Activated CD4-positive, CD25-positive, alpha-beta regulatory T cell treated with anti-CD3 and anti-CD28 coated beads, Interleukin-2, amount 50 U/mL, for 16 hours (primary cell): ENCODE results near the gene SDC3.
"Not testable (repeated sequence)": the region's sequence is repeated elsewhere in the genome, so short reads cannot be mapped to it uniquely, and the experiment has no call there.

Experiments used
- DNase-seq: peaks from one replicate; pipeline ENCODE4 v3.0.0-alpha.2; 2020; ENCODE audit warnings: low read depth, low spot score

The SDC3 gene

DNA sequence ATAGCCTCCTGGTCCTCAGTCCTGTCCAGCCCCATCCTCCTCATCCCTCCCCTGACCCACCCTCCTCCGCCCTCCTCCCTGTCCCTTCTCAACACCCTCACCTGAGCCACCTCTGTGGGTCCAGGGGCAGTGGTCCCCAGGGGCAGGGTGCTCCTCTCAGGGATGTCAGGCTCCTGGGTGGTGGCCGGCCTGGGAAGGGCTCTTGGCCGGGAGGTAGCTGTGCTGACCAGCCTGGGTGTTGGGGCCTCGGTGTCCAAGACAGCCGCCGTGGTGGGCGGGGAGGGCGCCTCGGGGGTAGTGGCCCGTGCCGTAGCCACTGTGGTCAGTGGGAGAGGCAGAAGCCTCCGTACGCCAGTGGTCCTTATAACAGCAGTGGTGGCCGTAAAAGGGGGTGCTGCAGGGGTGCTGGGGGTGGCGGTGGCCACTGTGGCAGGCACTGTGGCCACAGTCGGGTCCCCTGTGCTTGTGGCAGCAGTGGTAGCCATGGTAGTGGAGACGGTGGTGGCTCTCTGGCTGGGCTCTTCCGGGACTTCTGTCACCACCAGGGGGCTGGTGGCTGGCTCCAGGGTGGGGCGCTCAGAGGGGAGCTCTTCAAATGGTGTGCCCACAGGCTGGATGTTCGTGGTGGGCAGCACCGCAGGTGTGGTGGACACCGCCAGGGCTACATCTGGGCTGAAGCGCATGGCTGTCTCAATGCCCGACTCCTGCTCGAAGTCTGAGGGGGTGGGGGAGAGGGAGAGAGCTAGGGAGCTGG is 31.9 kb downstream of the SDC3 start:
- DNase-seq, result no peak

GRCh38 chr1:30875916-30876315 is 32.6 kb downstream of the SDC3 start:
- no peak for DNase-seq

DNA sequence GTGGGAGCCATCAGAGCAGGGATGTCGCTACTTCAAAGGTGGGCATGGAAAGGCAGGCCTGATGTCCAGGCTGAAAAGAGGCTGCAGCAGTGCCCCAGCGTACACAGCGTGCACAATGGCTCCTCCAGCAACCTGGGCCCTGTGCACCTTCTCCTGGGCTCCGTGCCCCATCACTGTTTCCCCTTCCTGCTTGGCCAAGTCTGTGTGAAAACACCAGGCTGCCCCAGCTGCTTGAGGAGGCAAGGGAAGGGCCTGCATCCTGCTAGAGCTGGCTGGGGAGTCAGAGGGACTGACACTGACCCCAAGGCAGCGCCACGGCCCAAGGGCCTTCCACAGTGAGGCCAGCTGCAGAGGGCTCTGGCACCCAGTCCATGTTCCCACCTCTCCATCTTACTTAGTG is 33.4 kb downstream of the SDC3 start:
- no peak for DNase-seq

GRCh38 chr1:30874176-30874575 is 34.4 kb downstream of the SDC3 start:
- no peak for DNase-seq

- DNase-seq, result no peak
Measured at GRCh38 chr1:30872948-30873263, 35.7 kb downstream of the SDC3 start.

GRCh38 chr1:30872033-30872947 is 36.3 kb downstream of the SDC3 start:
- DNase-seq, result no peak

GRCh38 chr1:30871276-30871871 is 37.2 kb downstream of the SDC3 start:
- DNase-seq, result no peak

GRCh38 chr1:30870656-30871055 is 37.9 kb downstream of the SDC3 start:
- no peak for DNase-seq

GRCh38 chr1:30870035-30870434 is 38.5 kb downstream of the SDC3 start:
- no peak for DNase-seq

DNA sequence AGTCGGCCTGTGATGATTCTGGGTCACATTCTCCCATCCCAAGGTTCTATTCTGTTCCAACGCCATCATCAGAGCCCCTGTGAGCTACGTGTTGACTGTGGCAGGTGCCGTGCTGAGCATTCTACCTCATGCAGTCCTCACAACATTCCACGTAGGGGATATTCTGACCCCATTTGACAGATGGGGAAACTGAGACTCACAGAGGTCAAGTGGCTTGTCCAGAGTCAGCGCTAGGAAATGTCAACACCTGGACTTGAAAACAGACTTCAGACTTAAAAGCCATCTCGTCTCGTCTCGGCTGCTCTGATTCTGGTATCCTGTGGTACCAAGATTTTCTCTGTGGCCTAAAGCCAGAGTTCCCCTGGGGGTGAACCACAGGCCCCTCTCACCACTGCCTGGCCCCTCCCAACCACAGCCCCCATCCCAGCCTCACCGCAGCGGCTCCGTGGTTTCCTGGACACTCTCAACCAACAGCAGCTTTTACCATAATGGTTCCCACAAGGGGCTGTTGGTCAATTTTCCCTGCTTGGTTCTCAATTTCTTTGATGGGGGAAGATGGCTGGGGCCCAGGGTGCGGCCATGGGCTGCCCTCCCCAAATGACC is 39.6 kb downstream of the SDC3 start:
- no peak for DNase-seq

DNA sequence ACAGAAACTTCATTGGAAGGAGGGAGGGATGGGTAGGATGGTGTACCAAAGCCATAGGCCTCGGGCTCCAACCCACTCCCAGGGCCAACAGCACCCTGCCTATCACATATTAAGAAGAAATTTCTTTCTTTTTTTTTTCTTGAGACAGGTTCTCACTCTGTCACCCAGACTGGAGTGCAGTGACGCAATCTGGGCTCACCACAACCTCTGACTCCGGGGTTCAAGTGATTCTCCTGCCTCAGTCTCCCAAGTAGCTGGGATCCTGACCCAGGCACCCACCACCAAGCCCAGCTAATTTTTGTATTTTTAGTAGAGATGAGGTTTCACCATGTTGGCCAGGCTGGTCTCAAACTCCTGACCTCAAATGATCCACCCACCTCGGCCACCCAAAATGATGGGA is 40.5 kb downstream of the SDC3 start:
- not testable (repeated sequence) for DNase-seq

DNA sequence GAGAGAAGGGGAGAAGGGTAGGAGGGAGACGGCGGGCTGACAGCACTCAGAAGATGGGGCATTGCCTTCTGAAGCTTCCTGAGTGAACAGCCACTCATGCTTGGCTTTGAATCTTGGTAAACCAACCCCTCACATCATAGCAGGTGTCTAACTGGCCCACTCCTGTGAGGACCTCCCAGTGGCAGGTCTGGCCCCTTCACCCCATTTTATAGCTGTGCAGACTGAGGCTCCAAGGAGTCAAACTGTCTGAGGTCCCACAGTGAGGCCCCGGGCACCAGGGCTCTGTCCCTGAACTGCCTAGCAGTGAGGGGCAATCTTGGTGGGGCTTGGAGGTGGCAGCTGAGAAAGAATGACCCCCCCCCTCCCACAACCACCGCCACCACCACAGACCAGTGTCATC is 41.0 kb downstream of the SDC3 start:
- no peak for DNase-seq

DNA sequence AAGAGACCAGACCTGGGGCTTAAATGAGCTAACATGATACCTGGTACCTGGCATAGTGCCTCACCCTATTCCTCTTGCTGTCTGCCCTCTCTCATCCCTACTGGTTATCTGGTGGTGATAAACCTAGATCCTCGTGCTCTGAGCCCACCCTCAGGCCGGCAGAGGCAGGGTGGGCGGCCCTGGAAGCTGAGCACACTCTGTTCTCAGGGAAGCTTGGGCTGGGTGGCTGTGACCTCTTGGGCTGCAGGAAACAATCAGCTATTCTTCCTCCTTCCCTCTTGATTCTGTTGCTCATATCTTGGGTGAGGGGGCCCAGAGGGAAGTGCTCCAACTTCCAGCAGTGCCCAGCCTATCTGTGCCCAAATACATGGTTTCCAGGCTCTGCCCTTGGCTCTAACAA is 42.0 kb downstream of the SDC3 start:
- DNase-seq, result no peak

GRCh38 chr1:30864681-30865080 is 43.9 kb downstream of the SDC3 start:
- DNase-seq, result no peak

DNA sequence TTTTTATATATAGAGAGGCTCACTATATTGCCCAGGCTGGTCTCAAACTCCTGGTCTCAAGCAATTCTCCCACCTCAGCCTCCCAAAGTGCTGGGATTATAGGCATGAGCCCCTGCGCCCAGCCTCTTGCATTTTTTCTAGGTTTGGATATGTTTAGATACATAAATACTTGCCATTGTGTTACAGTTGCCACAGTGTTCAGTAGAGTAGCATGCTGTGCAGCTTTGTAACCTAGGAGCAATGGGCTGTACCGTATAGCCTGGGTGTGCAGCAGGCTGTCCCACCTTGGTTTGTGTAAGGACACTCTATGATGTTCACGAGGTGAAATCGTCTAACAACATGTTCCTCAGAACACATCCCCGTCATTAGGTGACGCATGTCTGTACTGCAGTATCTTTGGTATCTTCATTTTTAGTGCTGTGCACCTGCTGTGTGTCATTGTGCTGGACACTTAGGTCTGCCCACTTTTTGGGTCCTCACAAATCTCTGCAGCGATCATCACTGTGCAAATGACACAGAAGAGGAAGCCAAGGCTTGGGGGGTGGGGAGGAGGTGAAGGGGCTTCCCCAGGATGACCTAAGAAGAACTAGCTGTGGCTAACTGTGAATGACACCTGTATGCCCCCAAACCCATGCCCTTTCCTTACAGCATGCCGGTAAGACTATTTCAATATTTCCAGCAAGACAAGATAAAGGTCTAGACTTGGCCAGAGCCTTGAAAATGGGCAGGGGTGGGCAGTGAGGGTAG is 44.5 kb downstream of the SDC3 start:
- no peak for DNase-seq

- no peak for DNase-seq
Measured at GRCh38 chr1:30860320-30860652, 48.3 kb downstream of the SDC3 start.

- no peak for DNase-seq
Measured at GRCh38 chr1:30857964-30858363, 50.6 kb downstream of the SDC3 start.

- no peak for DNase-seq
Measured at GRCh38 chr1:30857062-30857461, 51.5 kb downstream of the SDC3 start.

DNA sequence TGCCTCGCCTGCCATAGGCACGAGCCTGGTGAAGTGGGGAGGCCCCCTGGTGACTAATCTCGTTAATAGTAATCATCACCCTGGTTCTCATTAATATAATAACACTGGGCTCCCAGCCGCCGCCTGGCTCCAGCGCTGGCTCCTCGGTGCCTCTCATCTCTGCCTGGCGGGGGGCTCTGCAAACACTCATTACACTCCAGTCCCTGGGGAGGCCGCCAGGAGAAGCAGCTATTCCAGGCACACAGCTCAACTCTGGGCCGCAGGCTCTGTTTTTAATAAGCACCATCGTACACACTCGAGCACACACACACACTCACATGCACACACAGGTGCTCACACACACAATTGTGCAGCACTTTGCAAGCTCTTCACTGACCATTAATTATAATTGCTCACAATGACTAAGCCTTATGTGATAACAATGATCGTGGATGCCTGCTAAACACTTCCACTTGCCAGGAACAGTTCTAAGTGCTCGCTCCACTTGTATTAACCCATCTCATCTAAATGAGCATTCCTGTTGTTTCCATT is 52.2 kb downstream of the SDC3 start:
- DNase-seq, result no peak

DNA sequence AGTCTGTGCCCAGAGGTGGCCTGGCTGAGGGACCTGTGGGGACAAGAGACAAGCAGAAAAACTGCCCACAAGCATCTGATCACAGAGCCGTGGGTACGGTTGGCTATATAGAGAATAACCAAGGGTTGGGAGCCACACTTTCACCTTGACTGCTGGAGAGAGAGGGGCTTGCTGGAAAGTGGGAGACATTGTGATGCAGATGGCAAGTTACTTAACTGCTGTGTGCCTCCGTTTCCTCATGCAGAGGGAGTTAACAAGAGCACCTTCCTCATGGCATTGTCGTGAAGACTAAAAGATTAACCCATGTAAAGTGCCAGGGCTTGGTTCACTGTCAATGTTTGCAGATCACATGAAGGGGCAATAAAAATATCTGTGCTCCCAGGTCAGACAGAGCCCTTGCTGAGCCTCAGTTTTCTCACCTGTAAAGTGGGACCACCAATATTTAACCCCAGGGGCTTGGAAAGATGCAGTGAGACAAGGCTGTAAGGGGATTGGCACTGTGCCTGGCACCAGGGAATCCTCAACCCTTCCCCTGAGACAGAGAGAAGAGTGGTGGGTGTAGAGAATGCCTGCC is 52.8 kb downstream of the SDC3 start:
- DNase-seq, result no peak

DNA sequence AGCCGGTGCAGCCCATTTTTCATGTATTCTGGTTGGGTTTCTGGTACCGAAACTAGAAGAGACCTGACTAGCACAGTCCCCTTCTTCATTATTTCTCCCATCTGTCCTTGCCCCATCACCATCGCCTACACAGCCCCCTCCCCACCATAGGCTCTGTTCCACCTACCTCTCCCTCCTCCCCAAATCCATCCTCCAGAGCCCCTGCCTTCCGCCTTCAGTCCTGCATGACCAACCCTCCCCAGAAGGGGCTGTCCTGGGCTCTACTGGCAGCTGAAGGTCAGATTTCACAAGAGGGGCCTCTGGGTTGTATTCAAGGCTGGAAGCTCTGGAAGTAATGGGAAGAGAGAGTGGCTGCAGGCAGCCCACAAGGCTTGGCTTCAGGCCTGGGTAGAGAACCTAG is 55.2 kb downstream of the SDC3 start:
- no peak for DNase-seq
